Measurements from ENCODE around the gene ADAMTS20. TPM values are rescaled to one million over a fixed set of nuclear protein-coding genes. Genes with fewer than 3 reads are reported as not detected.
A peak's percentile ranks its signal among the peaks of the same experiment; 100 is the strongest.

Gene ADAMTS20
- total RNA-seq, 2 donors from 2014 or later = not detected

GRCh38 chr12:43516045-43516444 lies 36.0 kb downstream of the ADAMTS20 start:
- no peak for DNase-seq
- no peak for ATAC-seq
- intact Hi-C loops (cut with DNase I, micrococcal nuclease) = no loop called here

GRCh38 chr12:43501703-43502102 lies 50.3 kb downstream of the ADAMTS20 start:
- DNase-seq (no peak), ATAC-seq (no peak)
- intact Hi-C loops (cut with DNase I, micrococcal nuclease) = no loop called here

GRCh38 chr12:43493261-43493797 lies 58.7 kb downstream of the ADAMTS20 start:
- ATAC-seq = no peak
- intact Hi-C loops (cut with DNase I, micrococcal nuclease) = no loop called here
- DNase-seq = no peak

GRCh38 chr12:43482311-43483085 lies 69.5 kb downstream of the ADAMTS20 start:
- intact Hi-C loops (cut with DNase I, micrococcal nuclease) = no loop called here
- ATAC-seq = no peak
- no peak for DNase-seq

GRCh38 chr12:43480591-43480990 lies 71.4 kb downstream of the ADAMTS20 start:
- intact Hi-C loops (cut with DNase I, micrococcal nuclease) = no loop called here
- DNase-seq (no peak), ATAC-seq (no peak)

- ATAC-seq = no peak
- intact Hi-C loops (cut with DNase I, micrococcal nuclease) = no loop called here
- DNase-seq = no peak
Measured at GRCh38 chr12:43462741-43463140, 89.3 kb downstream of the ADAMTS20 start.

- ATAC-seq (no peak), DNase-seq (no peak)
Measured at GRCh38 chr12:43462080-43462479, 89.9 kb downstream of the ADAMTS20 start.

GRCh38 chr12:43459285-43459684 lies 92.7 kb downstream of the ADAMTS20 start:
- ATAC-seq = no peak
- no peak for DNase-seq
- intact Hi-C loops (cut with DNase I, micrococcal nuclease) = no loop called here

More at GRCh38 chr12:43462080-43462479, 89.9 kb downstream of the ADAMTS20 start:
- intact Hi-C loops (cut with DNase I, micrococcal nuclease) = no loop called here

- intact Hi-C loops (cut with DNase I, micrococcal nuclease) = no loop called here
- no peak for ATAC-seq
Measured at GRCh38 chr12:43453761-43454160, 98.2 kb downstream of the ADAMTS20 start.

GRCh38 chr12:43444940-43445564 lies 107.0 kb downstream of the ADAMTS20 start:
- no peak for ATAC-seq
- intact Hi-C loops (cut with DNase I, micrococcal nuclease) = no loop called here
- peak in 1 of 2 donors; percentile 35 for DNase-seq

More at GRCh38 chr12:43453761-43454160, 98.2 kb downstream of the ADAMTS20 start:
- DNase-seq = no peak

GRCh38 chr12:43436597-43436996 lies 115.4 kb downstream of the ADAMTS20 start:
- DNase-seq (no peak), ATAC-seq (no peak)
- intact Hi-C loops (cut with DNase I, micrococcal nuclease) = no loop called here

GRCh38 chr12:43434614-43435013 lies 117.4 kb downstream of the ADAMTS20 start:
- no peak for ATAC-seq
- intact Hi-C loops (cut with DNase I, micrococcal nuclease) = no loop called here
- DNase-seq = no peak

GRCh38 chr12:43428088-43428600 lies 123.9 kb downstream of the ADAMTS20 start:
- intact Hi-C loops (cut with DNase I, micrococcal nuclease) = no loop called here
- ATAC-seq = no peak

GRCh38 chr12:43425361-43425760 lies 126.6 kb downstream of the ADAMTS20 start:
- no peak for DNase-seq
- intact Hi-C loops (cut with DNase I, micrococcal nuclease) = no loop called here
- no peak for ATAC-seq

More at GRCh38 chr12:43428088-43428600, 123.9 kb downstream of the ADAMTS20 start:
- no peak for DNase-seq

GRCh38 chr12:43416981-43417380 lies 135.0 kb downstream of the ADAMTS20 start:
- intact Hi-C loops (cut with DNase I, micrococcal nuclease) = no loop called here
- ATAC-seq (no peak), DNase-seq (no peak)

GRCh38 chr12:43407816-43408645 lies 144.0 kb downstream of the ADAMTS20 start:
- intact Hi-C loops (cut with DNase I, micrococcal nuclease) = no loop called here
- ATAC-seq (no peak), DNase-seq (no peak)

- no peak for ATAC-seq
- DNase-seq = no peak
- intact Hi-C loops (cut with DNase I, micrococcal nuclease) = no loop called here
Measured at GRCh38 chr12:43406801-43407200, 145.2 kb downstream of the ADAMTS20 start.

- DNase-seq (no peak), ATAC-seq (no peak)
- intact Hi-C loops (cut with DNase I, micrococcal nuclease) = no loop called here
Measured at GRCh38 chr12:43402436-43402835, 149.6 kb downstream of the ADAMTS20 start.

GRCh38 chr12:43401096-43401495 lies 150.9 kb downstream of the ADAMTS20 start:
- intact Hi-C loops (cut with DNase I, micrococcal nuclease) = no loop called here
- ATAC-seq (no peak), DNase-seq (no peak)

Data from left colon (tissue), 2 donors.